Naive thymus-derived CD8-positive, alpha-beta T cell (primary cell): ENCODE results near the gene SMAD7. TPM values are rescaled to one million over a fixed set of nuclear protein-coding genes. Genes with fewer than 3 reads are reported as not detected.

ENCODE experiments used
- ATAC-seq, 2 donors: fragments of 150-1000 bp; cut with Tn5 transposase in 1 of 2; sonication (Bioruptor Pico), chemical (Tn5 transposase) in 1 of 2; 1 replicate in 1 of 2; 2 replicates in 1 of 2; pipeline ENCODE4 v1.10.0; 2021; ENCODE audit warnings: mild to moderate bottlenecking in 2 of 2, moderate library complexity in 2 of 2
- POLR2A ChIA-PET: fragments of 350-600 bp; sonication (Branson Sonifier 250); formaldehyde crosslinking; loops from one replicate; lab custom pipeline; 2021; ENCODE audit warnings: antibody characterized with exemption; lab: Charles Lee
- DNase-seq, 10 donors: peaks; one replicate each; pipeline versions ENCODE4 v3.0.0 to v3.0.0-alpha.2; 2020 to 2022
- H3K27ac Mint-ChIP-seq, 10 donors: one replicate each; pipeline ENCODE4 v1.8.0; 2020 to 2022; ENCODE audit warnings: mild to moderate bottlenecking in 10 of 10, mixed read lengths in 10 of 10, moderate library complexity in 4 of 10, inconsistent platforms in 1 of 10
- H3K27me3 Mint-ChIP-seq, 5 donors: one replicate each; pipeline ENCODE4 v1.8.0; 2021 to 2022; ENCODE audit warnings: mixed read lengths in 5 of 5
- H3K36me3 Mint-ChIP-seq, 3 donors: one replicate each; pipeline ENCODE4 v1.8.0; 2020 to 2022; ENCODE audit warnings: mixed read lengths in 3 of 3, mild to moderate bottlenecking in 2 of 3, inconsistent platforms in 1 of 3
- H3K4me1 Mint-ChIP-seq, 4 donors: one replicate each; pipeline ENCODE4 v1.8.0; 2021 to 2022; ENCODE audit warnings: mixed read lengths in 4 of 4
- H3K4me3 Mint-ChIP-seq, 10 donors: one replicate each; pipeline ENCODE4 v1.8.0; 2020 to 2022; ENCODE audit warnings: mild to moderate bottlenecking in 10 of 10, mixed read lengths in 10 of 10, moderate library complexity in 6 of 10, inconsistent platforms in 1 of 10
- H3K9me3 Mint-ChIP-seq, 9 donors: one replicate each; pipeline ENCODE4 v1.8.0; 2020 to 2022; ENCODE audit warnings: mixed read lengths in 9 of 9, mild to moderate bottlenecking in 3 of 9, inconsistent platforms in 1 of 9, moderate library complexity in 1 of 9
- polyA plus RNA-seq, 3 donors: library from polyadenylated mRNA; unstranded; fragments of 300-500 nt; fragmentation: Illumina TruSeq; gene quantifications; one replicate each; pipeline ENCODE4 v1.2.3, GENCODE V29; 2021
- total RNA-seq, 8 experiments: library from RNA in 2 of 8; stranded (reverse) in 2 of 8; gene quantifications; one replicate each; pipeline ENCODE4 v1.2.3 and lab custom pipeline; 2021 to 2026

The SMAD7 gene
- total and polyA plus RNA-seq, 5 experiments from 2014 or later: 2.3 to 32.5 (median 4.9) TPM

GRCh38 chr18:48884306-48884705 is 66.5 kb downstream of the SMAD7 start:
- Mint-ChIP-seq H3K27me3 (peaks cover 0 to 5% (median 0%) of the 10 kb centered on the region in 5 donors), H3K4me3 (no peak overlapping the region), H3K4me1 (peaks cover 4 to 8% (median 6%) of the 10 kb centered on the region in 4 donors), H3K9me3 (no peaks in the 10 kb centered on the region), H3K36me3 (no peaks in the 10 kb centered on the region), H3K27ac (peak overlapping the region in 2 of 10 donors; percentile 33 to 38)
- DNase-seq: no peak
- POLR2A ChIA-PET: interaction anchor here (0.6 kb wide), 1 partner anchor 1734 kb away, joined by 3 read pairs; the partner anchor contains the start of gene HDHD2
- no peak for ATAC-seq

GRCh38 chr18:48882379-48882778 is 68.4 kb downstream of the SMAD7 start:
- POLR2A ChIA-PET: no interaction called here
- DNase-seq (peak in 1 of 10 donors; percentile 19), ATAC-seq (no peak)
- Mint-ChIP-seq H3K9me3 (no peaks in the 10 kb centered on the region), H3K27ac (peak overlapping the region in 1 of 10 donors; percentile 48), H3K27me3 (peaks cover 0 to 9% (median 4%) of the 10 kb centered on the region in 5 donors), H3K4me3 (no peak overlapping the region), H3K36me3 (no peaks in the 10 kb centered on the region), H3K4me1 (peaks cover 4 to 13% (median 6%) of the 10 kb centered on the region in 4 donors)

GRCh38 chr18:48880931-48881330 is 69.8 kb downstream of the SMAD7 start:
- H3K27me3 Mint-ChIP-seq: peaks cover 0 to 9% (median 4%) of the 10 kb centered on the region in 5 donors
- DNase-seq: no peak
- no peaks in the 10 kb centered on the region for H3K36me3 Mint-ChIP-seq
- H3K4me1 Mint-ChIP-seq: peaks cover 4 to 13% (median 6%) of the 10 kb centered on the region in 4 donors
- no peak overlapping the region for H3K4me3 Mint-ChIP-seq
- no peak for ATAC-seq
- no peak overlapping the region for H3K27ac Mint-ChIP-seq
- POLR2A ChIA-PET: interaction anchor here (0.7 kb wide), 2 partner anchors 95 to 105 kb away, joined by 3 read pairs; no protein-coding TSS in a partner anchor
- no peaks in the 10 kb centered on the region for H3K9me3 Mint-ChIP-seq

GRCh38 chr18:48879008-48879431 is 71.7 kb downstream of the SMAD7 start:
- Mint-ChIP-seq H3K4me1 (peaks cover 4 to 12% (median 6%) of the 10 kb centered on the region in 4 donors), H3K27me3 (peaks cover 0 to 9% (median 4%) of the 10 kb centered on the region in 5 donors), H3K9me3 (no peaks in the 10 kb centered on the region), H3K36me3 (no peaks in the 10 kb centered on the region), H3K27ac (peak overlapping the region in 1 of 10 donors; percentile 87), H3K4me3 (no peak overlapping the region)
- POLR2A ChIA-PET: no interaction called here
- DNase-seq (no peak), ATAC-seq (no peak)

GRCh38 chr18:48878471-48878870 is 72.3 kb downstream of the SMAD7 start:
- Mint-ChIP-seq H3K36me3 (no peaks in the 10 kb centered on the region), H3K27me3 (peaks cover 0 to 9% (median 4%) of the 10 kb centered on the region in 5 donors), H3K9me3 (no peaks in the 10 kb centered on the region), H3K4me3 (no peak overlapping the region), H3K4me1 (peaks cover 4 to 12% (median 6%) of the 10 kb centered on the region in 4 donors), H3K27ac (peak overlapping the region in 2 of 10 donors; percentile 36 to 87)
- ATAC-seq (no peak), DNase-seq (no peak)
- POLR2A ChIA-PET: no interaction called here

GRCh38 chr18:48877941-48878340 is 72.8 kb downstream of the SMAD7 start:
- H3K4me1 Mint-ChIP-seq: peaks cover 4 to 12% (median 7%) of the 10 kb centered on the region in 4 donors
- no peak for ATAC-seq
- no peaks in the 10 kb centered on the region for H3K36me3 Mint-ChIP-seq
- POLR2A ChIA-PET: no interaction called here
- DNase-seq: no peak
- peaks cover 0 to 9% (median 4%) of the 10 kb centered on the region in 5 donors for H3K27me3 Mint-ChIP-seq
- no peak overlapping the region for H3K27ac Mint-ChIP-seq
- H3K4me3 Mint-ChIP-seq: no peak overlapping the region
- H3K9me3 Mint-ChIP-seq: no peaks in the 10 kb centered on the region

GRCh38 chr18:48876590-48876989 is 74.2 kb downstream of the SMAD7 start:
- H3K4me1 Mint-ChIP-seq: peaks cover 0 to 18% (median 7%) of the 10 kb centered on the region in 4 donors
- no peak for ATAC-seq
- no peak for DNase-seq
- H3K27ac Mint-ChIP-seq: peak overlapping the region in 1 of 10 donors; percentile 53
- POLR2A ChIA-PET: no interaction called here
- H3K36me3 Mint-ChIP-seq: no peaks in the 10 kb centered on the region
- no peak overlapping the region for H3K4me3 Mint-ChIP-seq
- no peaks in the 10 kb centered on the region for H3K9me3 Mint-ChIP-seq
- H3K27me3 Mint-ChIP-seq: peaks cover 0 to 9% (median 4%) of the 10 kb centered on the region in 5 donors

- H3K27ac Mint-ChIP-seq: no peak overlapping the region
These were observed 74.7 kb downstream of the SMAD7 start for GRCh38 chr18:48875942-48876511.

GRCh38 chr18:48875314-48875941 is 75.3 kb downstream of the SMAD7 start:
- Mint-ChIP-seq H3K36me3 (no peaks in the 10 kb centered on the region), H3K9me3 (no peaks in the 10 kb centered on the region), H3K4me3 (no peak overlapping the region), H3K4me1 (peaks cover 0 to 19% (median 7%) of the 10 kb centered on the region in 4 donors), H3K27ac (peak overlapping the region in 1 of 10 donors; percentile 42), H3K27me3 (peaks cover 0 to 9% (median 4%) of the 10 kb centered on the region in 5 donors)
- ATAC-seq (no peak), DNase-seq (no peak)
- POLR2A ChIA-PET: interaction anchor here (0.6 kb wide), 1 partner anchor 147 kb away, joined by 8 read pairs; no protein-coding TSS in a partner anchor

More at GRCh38 chr18:48875942-48876511, 74.7 kb downstream of the SMAD7 start:
- H3K4me1 Mint-ChIP-seq: peaks cover 0 to 23% (median 8%) of the 10 kb centered on the region in 4 donors
- no peaks in the 10 kb centered on the region for H3K36me3 Mint-ChIP-seq
- POLR2A ChIA-PET: interaction anchor here (0.6 kb wide), 1 partner anchor 146 kb away, joined by 8 read pairs; no protein-coding TSS in a partner anchor
- ATAC-seq (no peak), DNase-seq (no peak)
- H3K27me3 Mint-ChIP-seq: peaks cover 0 to 9% (median 4%) of the 10 kb centered on the region in 5 donors
- no peak overlapping the region for H3K4me3 Mint-ChIP-seq
- no peaks in the 10 kb centered on the region for H3K9me3 Mint-ChIP-seq

GRCh38 chr18:48874701-48875162 is 76.0 kb downstream of the SMAD7 start:
- no peak for DNase-seq
- no peaks in the 10 kb centered on the region for H3K9me3 Mint-ChIP-seq
- peaks cover 0 to 19% (median 5%) of the 10 kb centered on the region in 4 donors for H3K4me1 Mint-ChIP-seq
- H3K27me3 Mint-ChIP-seq: peaks cover 0 to 9% (median 4%) of the 10 kb centered on the region in 5 donors
- no peak overlapping the region for H3K4me3 Mint-ChIP-seq
- POLR2A ChIA-PET: no interaction called here
- H3K36me3 Mint-ChIP-seq: no peaks in the 10 kb centered on the region
- H3K27ac Mint-ChIP-seq: no peak overlapping the region
- no peak for ATAC-seq

GRCh38 chr18:48874233-48874632 is 76.5 kb downstream of the SMAD7 start:
- Mint-ChIP-seq H3K4me1 (peaks cover 0 to 21% (median 5%) of the 10 kb centered on the region in 4 donors), H3K9me3 (no peaks in the 10 kb centered on the region), H3K36me3 (no peaks in the 10 kb centered on the region), H3K27ac (peak overlapping the region in 2 of 10 donors; percentile 20 to 46), H3K4me3 (no peak overlapping the region), H3K27me3 (peaks cover 0 to 9% (median 4%) of the 10 kb centered on the region in 5 donors)
- ATAC-seq (no peak), DNase-seq (no peak)
- POLR2A ChIA-PET: no interaction called here

GRCh38 chr18:48872234-48873145 is 78.3 kb downstream of the SMAD7 start:
- Mint-ChIP-seq H3K27me3 (peaks cover 0 to 4% (median 0%) of the 10 kb centered on the region in 5 donors), H3K9me3 (no peaks in the 10 kb centered on the region), H3K27ac (peak overlapping the region in 1 of 10 donors; percentile 21), H3K4me3 (no peak overlapping the region), H3K36me3 (no peaks in the 10 kb centered on the region), H3K4me1 (peaks cover 0 to 33% (median 8%) of the 10 kb centered on the region in 4 donors)
- ATAC-seq (no peak), DNase-seq (no peak)
- POLR2A ChIA-PET: interaction anchor here (0.6 kb wide), 1 partner anchor 81 kb away, joined by 7 read pairs; no protein-coding TSS in a partner anchor
